OCI-LY7 (cell line): Measurements from ENCODE around the gene FNBP1.

ENCODE experiments used
- EZH2phosphoT487 ChIP-seq: fragments of 200-600 bp; sonication (generic); IDR thresholded peaks from 2 replicates; pipeline ENCODE4 v1.6.1; 2018; ENCODE audit warnings: low read depth, borderline replicate concordance, mild to moderate bottlenecking, mixed run types, antibody characterized with exemption, low read length, moderate library complexity, mixed read lengths
- TF ChIP-seq, protein P1 (sequence below): fragments of 200-600 bp; sonication (generic); conservative IDR thresholded peaks from 2 replicates; pipeline ENCODE4 v1.5.1; 2014; ENCODE audit warnings: mild to moderate bottlenecking, antibody characterized with exemption, low read length, moderate library complexity, mixed read lengths

DNA sequence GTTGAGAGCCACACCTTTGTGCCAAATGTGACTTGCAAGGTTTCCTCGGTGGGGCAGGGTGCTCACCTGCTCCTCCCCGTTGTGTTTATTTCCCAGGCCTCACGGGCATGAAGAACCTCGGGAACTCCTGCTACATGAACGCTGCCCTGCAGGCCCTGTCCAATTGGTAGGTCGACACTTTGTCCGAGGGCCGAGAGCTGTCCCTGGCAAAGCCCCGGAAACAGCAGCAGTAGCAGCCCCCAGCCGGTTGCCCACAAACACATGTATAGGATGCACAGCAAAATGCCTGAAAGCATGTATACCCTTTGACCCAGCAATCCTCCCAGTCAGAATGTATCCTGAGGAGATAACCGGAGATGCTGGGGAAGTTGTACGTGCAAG is 181.6 kb downstream of the FNBP1 start:
- TF ChIP-seq, protein P1, sequence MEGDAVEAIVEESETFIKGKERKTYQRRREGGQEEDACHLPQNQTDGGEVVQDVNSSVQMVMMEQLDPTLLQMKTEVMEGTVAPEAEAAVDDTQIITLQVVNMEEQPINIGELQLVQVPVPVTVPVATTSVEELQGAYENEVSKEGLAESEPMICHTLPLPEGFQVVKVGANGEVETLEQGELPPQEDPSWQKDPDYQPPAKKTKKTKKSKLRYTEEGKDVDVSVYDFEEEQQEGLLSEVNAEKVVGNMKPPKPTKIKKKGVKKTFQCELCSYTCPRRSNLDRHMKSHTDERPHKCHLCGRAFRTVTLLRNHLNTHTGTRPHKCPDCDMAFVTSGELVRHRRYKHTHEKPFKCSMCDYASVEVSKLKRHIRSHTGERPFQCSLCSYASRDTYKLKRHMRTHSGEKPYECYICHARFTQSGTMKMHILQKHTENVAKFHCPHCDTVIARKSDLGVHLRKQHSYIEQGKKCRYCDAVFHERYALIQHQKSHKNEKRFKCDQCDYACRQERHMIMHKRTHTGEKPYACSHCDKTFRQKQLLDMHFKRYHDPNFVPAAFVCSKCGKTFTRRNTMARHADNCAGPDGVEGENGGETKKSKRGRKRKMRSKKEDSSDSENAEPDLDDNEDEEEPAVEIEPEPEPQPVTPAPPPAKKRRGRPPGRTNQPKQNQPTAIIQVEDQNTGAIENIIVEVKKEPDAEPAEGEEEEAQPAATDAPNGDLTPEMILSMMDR: no peak
- no peak for TF ChIP-seq EZH2phosphoT487
